HepG2 (cell line): Measurements from ENCODE around the gene PPM1M. TPM values are rescaled to one million over a fixed set of nuclear protein-coding genes. Genes with fewer than 3 reads are reported as not detected.

ENCODE experiments used
- ATAC-seq: fragments of 200-7000 bp; cut with Tn5 transposase; 3 replicates; pipeline ENCODE4 v1.9.1; 2020; ENCODE audit warnings: mild to moderate bottlenecking, moderate library complexity
- BruUV-seq: library from RNA; stranded (reverse); fragments of 400-500 nt; replicated peaks from 2 replicates; lab custom pipeline; 2021; lab: Mats Ljungman, UMichigan
- CTCF ChIA-PET: fragments of 300-600 bp; formaldehyde crosslinking; extraction: SDS; loops from one replicate; lab custom pipeline; 2021; ENCODE audit warnings: low total read pairs, inconsistent platforms, low intra/inter-chr PET ratio; lab: Yijun Ruan, JAX
- POLR2A ChIA-PET: fragments of 350-600 bp; sonication (Branson Sonifier 250); formaldehyde crosslinking; loops from one replicate; lab custom pipeline; 2020; ENCODE audit warnings: antibody characterized with exemption, inconsistent platforms; lab: Yijun Ruan, JAX
- DNase-seq: peaks from one replicate; pipeline ENCODE4 v3.0.0-alpha.2; 2015; ENCODE audit warnings: low spot score
- FAIRE-seq: peaks from 3 replicates; lab custom pipeline; 2011; peaks lifted over from hg19 to GRCh38; lab: Jason Lieb, UNC
- H2AFZ ChIP-seq: one replicate; pipeline ENCODE4 v1.6.1; 2011; ENCODE audit warnings: low read length, inconsistent platforms
- H3K27ac ChIP-seq: fragments of 300-600 bp; 3 replicates; pipeline ENCODE4 v1.8.0; 2011; ENCODE audit warnings: mixed run types, mild to moderate bottlenecking, mixed read lengths, low read length, inconsistent platforms; ENCODE audit not compliant: insufficient read depth; ENCODE audit errors: extremely low read length
- H3K27me3 ChIP-seq, 2 experiments: fragments of 200-600 bp in 1 of 2; 2 replicates in 1 of 2; 3 replicates in 1 of 2; pipeline versions ENCODE4 v1.6.0 to v1.8.0; 2011; ENCODE audit warnings: low read length in 2 of 2, mild to moderate bottlenecking in 2 of 2, moderate library complexity in 2 of 2, inconsistent platforms in 1 of 2; ENCODE audit not compliant: insufficient read depth in 2 of 2, control insufficient read depth in 1 of 2
- H3K36me3 ChIP-seq, 2 experiments: fragments of 200-600 bp in 1 of 2; replicated peaks in 1 of 2; 2 replicates in 1 of 2; 3 replicates in 1 of 2; pipeline versions ENCODE4 v1.5.1 to v1.8.0; 2011; ENCODE audit warnings: low read length in 2 of 2, inconsistent platforms in 1 of 2; ENCODE audit not compliant: insufficient read depth in 2 of 2, control insufficient read depth in 1 of 2
- H3K4me1 ChIP-seq: 2 replicates; pipeline ENCODE4 v1.5.1; 2012; ENCODE audit warnings: low read length, inconsistent platforms; ENCODE audit not compliant: insufficient read depth
- H3K4me2 ChIP-seq: 2 replicates; pipeline ENCODE4 v1.6.0; 2011; ENCODE audit warnings: low read depth, low read length, inconsistent platforms
- H3K4me3 ChIP-seq, 3 experiments: fragments of 200-600 bp in 1 of 3; sonication (generic), shearing (Covaris generic) in 1 of 3; replicated peaks in 1 of 3; 2 replicates each; pipeline ENCODE4 v1.5.1; 2011 to 2016; ENCODE audit warnings: low read length in 3 of 3, inconsistent platforms in 2 of 3, low read depth in 2 of 3, mild to moderate bottlenecking in 2 of 3, control low read depth in 1 of 3, mixed read lengths in 1 of 3; ENCODE audit not compliant: insufficient read depth in 1 of 3
- H3K79me2 ChIP-seq: one replicate; pipeline ENCODE4 v1.6.1; 2011; ENCODE audit warnings: low read length, inconsistent platforms; ENCODE audit not compliant: insufficient read depth
- H3K9ac ChIP-seq: 2 replicates; pipeline ENCODE4 v1.6.0; 2011; ENCODE audit warnings: mild to moderate bottlenecking, low read depth, low read length, inconsistent platforms; ENCODE audit not compliant: insufficient read depth
- H3K9me3 ChIP-seq: 2 replicates; pipeline ENCODE4 v1.5.1; 2012; ENCODE audit warnings: mild to moderate bottlenecking, low read length
- H4K20me1 ChIP-seq: 2 replicates; pipeline ENCODE4 v1.6.0; 2011; ENCODE audit warnings: inconsistent platforms, mild to moderate bottlenecking, low read length, moderate library complexity; ENCODE audit not compliant: insufficient read depth
- CERS6 ChIP-seq: sonication (generic); formaldehyde crosslinking; IDR thresholded peaks from 2 replicates; pipeline ENCODE4 v1.5.0; 2020; ENCODE audit warnings: missing genetic modification reagents
- DNMT3B ChIP-seq: conservative IDR thresholded peaks from 2 replicates; pipeline ENCODE4 v1.6.1; 2016; ENCODE audit warnings: missing biosample characterization, control low read depth
- HINFP ChIP-seq: sonication (generic); formaldehyde crosslinking; IDR thresholded peaks from 2 replicates; pipeline ENCODE4 v1.4.0; 2020; ENCODE audit warnings: low read depth, mild to moderate bottlenecking, missing genetic modification reagents
- JUN ChIP-seq: sonication (generic); formaldehyde crosslinking; IDR thresholded peaks from 2 replicates; pipeline ENCODE4 v1.4.0; 2020; ENCODE audit warnings: mild to moderate bottlenecking, missing genetic modification reagents
- MAFK ChIP-seq, 2 experiments: IDR thresholded peaks in 1 of 2; conservative IDR thresholded peaks in 1 of 2; 2 replicates each; pipeline ENCODE4 v1.6.1; 2011; ENCODE audit warnings: improper control_type of control experiment in 2 of 2, low read length in 2 of 2
- NBN ChIP-seq: fragments of 450-650 bp; conservative IDR thresholded peaks from 2 replicates; pipeline ENCODE4 v1.6.1; 2017
- NR1H2 ChIP-seq: sonication (generic); formaldehyde crosslinking; IDR thresholded peaks from 2 replicates; pipeline ENCODE4 v1.8.1; 2022; ENCODE audit warnings: low read depth, missing genetic modification reagents, borderline replicate concordance
- NR2F1 ChIP-seq, 2 experiments: fragments of 450-650 bp in 1 of 2; formaldehyde crosslinking in 1 of 2; IDR thresholded peaks; 2 replicates each; pipeline versions ENCODE4 v1.5.0 to v1.6.1; 2016 to 2020; ENCODE audit warnings: mild to moderate bottlenecking in 1 of 2, missing compliant biosample characterization in 1 of 2, missing genetic modification reagents in 1 of 2, moderate library complexity in 1 of 2
- RARA ChIP-seq: IDR thresholded peaks from 2 replicates; pipeline ENCODE4 v1.6.1; 2016; ENCODE audit warnings: missing genetic modification reagents, missing compliant biosample characterization
- SALL1 ChIP-seq: sonication (generic); formaldehyde crosslinking; IDR thresholded peaks from 2 replicates; pipeline ENCODE4 v1.8.0; 2022; ENCODE audit warnings: mild to moderate bottlenecking, missing genetic modification reagents
- SMAD3 ChIP-seq: sonication (generic); formaldehyde crosslinking; IDR thresholded peaks from 2 replicates; pipeline ENCODE4 v1.4.0; 2020; ENCODE audit warnings: missing genetic modification reagents
- ZFP36 ChIP-seq: fragments of 150-350 bp; IDR thresholded peaks from 2 replicates; pipeline ENCODE4 v1.6.1; 2018; ENCODE audit warnings: borderline replicate concordance, low read length, low read depth; ENCODE audit not compliant: partially characterized antibody
- ZFX ChIP-seq: sonication (generic); formaldehyde crosslinking; IDR thresholded peaks from 2 replicates; pipeline ENCODE4 v1.4.0; 2020; ENCODE audit warnings: mild to moderate bottlenecking, low read depth, missing genetic modification reagents, moderate library complexity
- ZMYM2 ChIP-seq: sonication (generic); formaldehyde crosslinking; IDR thresholded peaks from 2 replicates; pipeline ENCODE4 v1.8.0; 2022; ENCODE audit warnings: mild to moderate bottlenecking, missing genetic modification reagents
- ZNF230 ChIP-seq: sonication (generic); formaldehyde crosslinking; IDR thresholded peaks from 2 replicates; pipeline ENCODE4 v1.4.0; 2020; ENCODE audit warnings: mild to moderate bottlenecking, missing genetic modification reagents
- ZNF383 ChIP-seq: sonication (generic); formaldehyde crosslinking; IDR thresholded peaks from 2 replicates; pipeline ENCODE4 v1.4.0; 2020; ENCODE audit warnings: missing genetic modification reagents, mild to moderate bottlenecking, borderline replicate concordance
- ZNF446 ChIP-seq: sonication (generic); formaldehyde crosslinking; IDR thresholded peaks from 2 replicates; pipeline ENCODE4 v1.5.0; 2020; ENCODE audit warnings: mild to moderate bottlenecking, missing genetic modification reagents
- ZNF687 ChIP-seq: sonication (generic); formaldehyde crosslinking; IDR thresholded peaks from 2 replicates; pipeline ENCODE4 v1.5.1; 2020; ENCODE audit warnings: mild to moderate bottlenecking, missing genetic modification reagents, moderate library complexity
- ZNF788 ChIP-seq: sonication (generic); formaldehyde crosslinking; IDR thresholded peaks from 2 replicates; pipeline ENCODE4 v1.5.0; 2020; ENCODE audit warnings: mild to moderate bottlenecking, missing genetic modification reagents, borderline replicate concordance
- WGBS: methylation state at CpG from one replicate; pipeline ENCODE4 v1.1.6; 2017; ENCODE audit warnings: low lambda C conversion rate; 5-methylcytosine and 5-hydroxymethylcytosine counted together
- in situ Hi-C: cut with HindIII; loops from 2 replicates; pipeline ENCODE4 v1.10.0; 2017; ENCODE audit warnings: low pct_unique_long_range_greater_than_20kb; ENCODE audit not compliant: extremely low pct_ligation_motif_present
- intact Hi-C: fragments of 100-400 bp; cut with micrococcal nuclease; formaldehyde crosslinking; loops from one replicate; pipeline ENCODE4 v1.10.0; 2022; ENCODE audit not compliant: unreplicated experiment
- polyA plus RNA-seq, 8 experiments: library from polyadenylated mRNA; depleted of rRNA in 3 of 8; stranded (reverse) in 7 of 8; unstranded in 1 of 8; fragments of >200 nt; fragmentation: Illumina TruSeq in 4 of 8; extraction: Trizol in 4 of 8; gene quantifications; 2 replicates each; pipeline versions ENCODE4 v1.2.1 to v1.2.3, GENCODE V29; 2011 to 2016; ENCODE audit warnings: low read depth in 4 of 8, missing spikeins in 1 of 8, mixed read lengths in 1 of 8; ENCODE audit not compliant: insufficient read depth in 1 of 8
- total RNA-seq, 5 experiments: library from RNA; depleted of rRNA; stranded (reverse); fragments of >200 nt; fragmentation: Illumina TruSeq; extraction: Trizol; gene quantifications; 2 replicates each; pipeline ENCODE4 v1.2.3, GENCODE V29; 2016; ENCODE audit warnings: low read depth in 1 of 5

Gene PPM1M
- total and polyA plus RNA-seq, 2 of the 13 experiments (the other 11 are each of a cell fraction or from before 2014, with no cell fraction given) = 2.5 to 5.9 TPM

GRCh38 chr3:52226229-52226817 lies 19.2 kb upstream of the PPM1M start:
- WGBS = 40% methylated on average over 3 of the region's 5 CpGs
- Histone ChIP-seq H3K79me2 (no peaks in the 10 kb centered on the region), H3K36me3 (peaks cover 16 to 29% of the 10 kb centered on the region in 2 experiments), H3K9me3 (no peaks in the 10 kb centered on the region), H3K27me3 (peaks cover 1 to 12% of the 10 kb centered on the region in 2 experiments; a peak in 4 of 5 replicates), H4K20me1 (peaks cover 2% of the 10 kb centered on the region), H3K4me3 (no peak overlapping the region; a peak in 1 of 6 replicates), H3K4me2 (peak overlapping the region; percentile 4; the same call in 1 of the 2 replicates), H3K9ac (no peak overlapping the region), H3K4me1 (peaks cover 13% of the 10 kb centered on the region), H3K27ac (no peak overlapping the region)
- CTCF ChIA-PET = no interaction called here
- in situ Hi-C loops = no loop called here
- DNase-seq = no peak
- peak; percentile 64 for ATAC-seq
- no peak for FAIRE-seq
- BruUV-seq = no TSS peak
- intact Hi-C loops = no loop called here
- TF ChIP-seq ZFX (CRISPR knock-in tag) = 0 out of 2 replicates have a peak, but pooled peaks have one; percentile 2
- TF ChIP-seq ZNF230 (CRISPR knock-in tag) = no peak
- no peak for TF ChIP-seq NR1H2
- TF ChIP-seq RARA (CRISPR knock-in tag) = no peak
- TF ChIP-seq DNMT3B = no peak
- TF ChIP-seq JUN (CRISPR knock-in tag) = no peak
- no peak for TF ChIP-seq HINFP (CRISPR knock-in tag)
- no peak for TF ChIP-seq NBN
- no peak for TF ChIP-seq ZFP36
- TF ChIP-seq ZNF446 (CRISPR knock-in tag) = no peak
- TF ChIP-seq CERS6 = no peak
- TF ChIP-seq ZMYM2 (CRISPR knock-in tag) = no peak
- peak; percentile 8; the same call in 1 of the 2 replicates for TF ChIP-seq ZNF687 (CRISPR knock-in tag)
- TF ChIP-seq SALL1 (CRISPR knock-in tag) = 0 out of 2 replicates have a peak, but pooled peaks have one; percentile 28
- no peak for TF ChIP-seq ZNF788
- TF ChIP-seq ZNF383 = no peak
- no peak for TF ChIP-seq NR2F1 (CRISPR knock-in tag; IDR thresholded peaks at IDR 0.05)
- TF ChIP-seq MAFK (conservative IDR thresholded peaks at IDR 0.05 in 1 of 2, IDR thresholded peaks at IDR 0.05 in 1 of 2; ENCODE audit: low read length in 2 of 2) = no peak
- no peak for TF ChIP-seq SMAD3
- TF ChIP-seq, all 625 proteins: peak for 3
- H2AFZ ChIP-seq = no peak overlapping the region
- POLR2A ChIA-PET = interaction anchor here (1.1 to 2.4 kb wide), 2 partner anchors 9 to 11 kb away, joined by 4 to 22 read pairs; partner anchors contain the start of gene TWF2
